Measurements from ENCODE around the gene SEC31B. TPM values are rescaled to one million over a fixed set of nuclear protein-coding genes. Genes with fewer than 3 reads are reported as not detected.

SEC31B gene
- polyA plus RNA-seq, 5 donors = 17.5 to 26.5 (median 20.5) TPM

DNA sequence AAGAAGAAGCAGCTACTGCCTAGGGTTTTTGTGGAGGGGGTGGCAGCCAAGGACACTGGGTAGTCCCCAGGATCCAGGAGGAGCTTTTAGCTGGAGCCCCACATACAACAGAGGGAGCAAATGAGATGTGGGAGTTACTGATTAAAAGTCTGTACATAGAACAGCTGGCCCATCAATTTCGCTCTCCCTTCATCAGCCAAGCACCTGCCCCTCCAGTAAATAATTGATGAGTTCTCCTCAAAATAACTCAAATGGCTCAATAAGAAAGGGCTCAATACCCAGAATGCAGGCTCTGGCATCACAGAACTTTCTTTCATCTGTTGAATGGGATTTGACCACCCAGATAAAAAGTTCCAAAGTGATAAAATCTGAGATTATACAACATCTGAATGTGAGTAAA lies 72.0 kb downstream of the SEC31B start:
- no peak for DNase-seq

DNA sequence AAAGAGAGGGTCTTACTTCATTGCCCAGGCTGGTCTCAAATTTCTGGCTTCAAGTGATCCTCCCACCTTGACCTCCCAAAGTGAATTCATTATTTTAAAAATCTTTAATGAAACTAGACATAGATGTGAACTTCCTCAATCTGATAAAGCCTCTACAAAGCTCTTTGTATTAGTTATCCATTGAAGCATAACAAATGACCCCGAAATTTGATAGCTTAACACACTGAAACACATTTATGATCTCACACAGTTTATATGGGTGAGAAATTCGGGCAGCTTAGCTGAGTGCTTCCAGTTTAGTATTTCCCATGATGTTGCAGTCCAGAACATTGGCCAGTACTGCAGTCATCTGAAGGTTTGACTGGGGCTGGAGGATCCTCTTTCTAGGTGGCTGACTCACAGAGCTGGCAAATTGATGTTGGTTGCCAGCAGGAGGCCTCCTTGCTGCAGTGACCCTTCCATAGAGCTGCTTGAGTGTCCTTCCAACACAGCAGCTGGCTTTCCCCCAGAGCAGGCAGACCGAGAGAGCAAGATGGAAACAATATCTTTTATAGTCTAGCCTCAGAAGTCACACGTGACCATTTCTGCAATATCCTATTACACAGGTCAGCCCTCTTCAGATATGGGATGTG lies 73.4 kb downstream of the SEC31B start:
- no peak for DNase-seq

DNA sequence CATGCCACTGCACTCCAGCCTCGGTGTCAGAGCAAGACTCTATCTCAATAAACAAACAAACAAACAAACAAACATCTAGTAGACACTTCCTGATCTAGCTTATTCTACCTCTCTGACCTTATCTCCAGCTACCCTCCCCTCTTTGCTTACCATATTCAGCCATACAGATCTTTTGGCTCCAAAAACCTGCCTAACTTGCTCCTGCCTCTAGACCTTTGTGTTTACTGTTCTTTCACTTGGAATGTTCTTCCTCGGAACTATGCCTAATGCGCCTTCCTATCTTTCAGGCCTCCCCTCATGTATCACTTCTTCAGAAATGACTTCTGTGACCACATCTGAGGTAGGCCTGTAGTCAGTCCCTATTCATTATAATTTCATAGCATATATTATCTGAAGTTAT lies 77.1 kb downstream of the SEC31B start:
- no peak for DNase-seq

DNA sequence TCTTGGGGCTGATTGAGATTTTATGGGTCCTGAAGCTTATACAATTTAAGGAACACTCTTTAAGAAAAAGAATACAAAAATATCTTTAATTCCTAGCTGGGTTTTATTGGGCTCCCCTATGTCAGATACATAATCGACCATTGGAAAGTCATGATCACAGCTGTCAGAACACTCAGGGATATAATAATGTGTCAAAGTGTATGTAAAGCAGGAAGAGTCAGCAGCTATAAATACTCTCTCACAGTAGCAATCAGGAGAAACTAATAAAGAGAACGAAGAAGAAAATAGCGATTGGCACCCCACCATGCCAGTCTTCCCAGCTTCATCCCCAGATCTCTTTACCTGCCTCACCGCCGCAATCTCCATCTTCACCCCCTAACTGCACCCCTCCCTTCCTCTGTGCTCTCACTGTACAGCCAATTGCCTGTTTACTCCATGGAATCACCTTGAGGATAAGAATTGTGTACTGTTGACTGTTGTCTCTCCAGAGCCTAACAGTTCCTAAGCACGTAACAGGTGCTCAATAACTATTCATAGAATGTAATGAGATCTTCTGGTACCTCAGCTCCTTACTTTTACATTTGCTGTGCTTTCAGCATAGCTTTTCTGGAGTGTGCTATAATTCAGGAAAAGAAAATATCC lies 80.9 kb downstream of the SEC31B start:
- DNase-seq = no peak

Other genes starting within 250 kb of the SEC31B start
- 10 to 100 TPM; 26.8 to 39.1 (median 32.9) TPM for gene BLOC1S2, start 233.2 kb downstream of the SEC31B start, polyA plus RNA-seq (ENCODE audit: insufficient read depth in 1 of 5, insufficient read length in 5 of 5, low replicate concordance in 1 of 5)
- gene PKD2L1, start 189.6 kb downstream of the SEC31B start, polyA plus RNA-seq (ENCODE audit: insufficient read depth in 1 of 5, insufficient read length in 5 of 5, low replicate concordance in 1 of 5) = under 1 TPM; 0.13 to 0.28 (median 0.23) TPM
- gene SCD, start 172.6 kb downstream of the SEC31B start, polyA plus RNA-seq (ENCODE audit: insufficient read depth in 1 of 5, insufficient read length in 5 of 5, low replicate concordance in 1 of 5) = 10 to 100 TPM; 16.3 to 45.3 (median 25.4) TPM
- under 1 TPM in 4 of 5 donors, not detected in 1; 0.05 to 0.12 (median 0.08) TPM for gene WNT8B, start 56.9 kb downstream of the SEC31B start, polyA plus RNA-seq (ENCODE audit: insufficient read depth in 1 of 5, insufficient read length in 5 of 5, low replicate concordance in 1 of 5)
- 100 to 1,000 TPM; 122 to 163 (median 132) TPM for gene NDUFB8, start 10.0 kb upstream of the SEC31B start, polyA plus RNA-seq (ENCODE audit: insufficient read depth in 1 of 5, insufficient read length in 5 of 5, low replicate concordance in 1 of 5)
- gene HIF1AN, start 16.1 kb upstream of the SEC31B start, polyA plus RNA-seq (ENCODE audit: insufficient read depth in 1 of 5, insufficient read length in 5 of 5, low replicate concordance in 1 of 5) = 10 to 100 TPM; 30.5 to 45.4 (median 39.2) TPM
- gene PAX2, start 225.7 kb upstream of the SEC31B start, polyA plus RNA-seq (ENCODE audit: insufficient read depth in 1 of 5, insufficient read length in 5 of 5, low replicate concordance in 1 of 5) = under 1 TPM in 2 of 5 donors, not detected in 3; 0.15 to 0.64 TPM